Thyroid gland (tissue), 4 donors: ENCODE results near the gene KCNA10.

Experiments used
- POLR2A ChIP-seq, 2 donors: fragments of 450-650 bp; IDR thresholded peaks; one replicate each; pipeline ENCODE4 v1.6.1; 2017; ENCODE audit warnings: antibody characterized with exemption in 2 of 2, mild to moderate bottlenecking in 2 of 2, moderate library complexity in 1 of 2
- TF ChIP-seq, protein P1 (sequence below), 6 experiments: fragments of 200-600 bp in 3 of 6; fragments of 450-650 bp in 3 of 6; sonication (generic) in 3 of 6; IDR thresholded peaks; one replicate each; pipeline ENCODE4 v1.5.1; 2016 to 2019; ENCODE audit warnings: antibody characterized with exemption in 6 of 6, mild to moderate bottlenecking in 2 of 6, inconsistent platforms in 1 of 6, moderate library complexity in 1 of 6

DNA sequence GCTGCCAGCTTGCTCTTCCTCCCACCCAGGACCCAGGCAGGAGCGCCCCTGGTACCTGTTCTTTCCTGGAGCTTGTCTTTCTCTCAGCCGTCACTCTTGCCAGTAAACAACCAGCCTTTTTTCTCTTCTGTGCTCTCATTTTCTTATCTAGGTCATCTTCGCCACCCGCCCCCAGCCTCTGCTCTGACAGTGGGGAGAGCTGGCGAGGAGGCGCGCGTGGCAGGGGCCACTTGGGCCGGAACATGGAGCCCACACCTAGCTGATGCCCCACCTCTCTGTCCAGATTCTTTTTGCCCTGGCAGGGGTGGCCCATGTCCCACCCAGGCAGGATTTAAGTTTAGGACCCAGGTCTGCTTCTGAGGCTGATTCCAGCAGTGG lies 35.7 kb downstream of the KCNA10 start:
- TF ChIP-seq, protein P1, sequence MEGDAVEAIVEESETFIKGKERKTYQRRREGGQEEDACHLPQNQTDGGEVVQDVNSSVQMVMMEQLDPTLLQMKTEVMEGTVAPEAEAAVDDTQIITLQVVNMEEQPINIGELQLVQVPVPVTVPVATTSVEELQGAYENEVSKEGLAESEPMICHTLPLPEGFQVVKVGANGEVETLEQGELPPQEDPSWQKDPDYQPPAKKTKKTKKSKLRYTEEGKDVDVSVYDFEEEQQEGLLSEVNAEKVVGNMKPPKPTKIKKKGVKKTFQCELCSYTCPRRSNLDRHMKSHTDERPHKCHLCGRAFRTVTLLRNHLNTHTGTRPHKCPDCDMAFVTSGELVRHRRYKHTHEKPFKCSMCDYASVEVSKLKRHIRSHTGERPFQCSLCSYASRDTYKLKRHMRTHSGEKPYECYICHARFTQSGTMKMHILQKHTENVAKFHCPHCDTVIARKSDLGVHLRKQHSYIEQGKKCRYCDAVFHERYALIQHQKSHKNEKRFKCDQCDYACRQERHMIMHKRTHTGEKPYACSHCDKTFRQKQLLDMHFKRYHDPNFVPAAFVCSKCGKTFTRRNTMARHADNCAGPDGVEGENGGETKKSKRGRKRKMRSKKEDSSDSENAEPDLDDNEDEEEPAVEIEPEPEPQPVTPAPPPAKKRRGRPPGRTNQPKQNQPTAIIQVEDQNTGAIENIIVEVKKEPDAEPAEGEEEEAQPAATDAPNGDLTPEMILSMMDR (IDR thresholded peaks at IDR 0.05): no peak
- no peak for TF ChIP-seq POLR2A (IDR thresholded peaks at IDR 0.05)
